Germinal center (tissue), 1 donor: ENCODE results near the gene TEAD4.
"Not testable (repeated sequence)": the region's sequence is repeated elsewhere in the genome, so short reads cannot be mapped to it uniquely, and the experiment has no call there.

Experiments used
- DNase-seq: peaks from one replicate; pipeline ENCODE4 v3.0.0; 2012; ENCODE audit warnings: mixed read lengths, low spot score

The TEAD4 gene

GRCh38 chr12:3048540-3048939, 89.3 kb downstream of the TEAD4 start:
- no peak for DNase-seq

- DNase-seq, result no peak
Measured at GRCh38 chr12:3049176-3049575, 90.0 kb downstream of the TEAD4 start.

GRCh38 chr12:3049611-3050249, 90.5 kb downstream of the TEAD4 start:
- no peak for DNase-seq

GRCh38 chr12:3054374-3054773, 95.2 kb downstream of the TEAD4 start:
- DNase-seq, result no peak

- no peak for DNase-seq
Measured at GRCh38 chr12:3055026-3055703, 96.0 kb downstream of the TEAD4 start.

- no peak for DNase-seq
Measured at GRCh38 chr12:3055704-3056467, 96.7 kb downstream of the TEAD4 start.

GRCh38 chr12:3061059-3061458, 101.9 kb downstream of the TEAD4 start:
- no peak for DNase-seq

- no peak for DNase-seq
Measured at GRCh38 chr12:3061501-3062215, 102.5 kb downstream of the TEAD4 start.

GRCh38 chr12:3065300-3065699, 106.1 kb downstream of the TEAD4 start:
- no peak for DNase-seq

GRCh38 chr12:3065846-3066245, 106.6 kb downstream of the TEAD4 start:
- DNase-seq, result not testable (repeated sequence)

GRCh38 chr12:3069714-3070113, 110.5 kb downstream of the TEAD4 start:
- no peak for DNase-seq

GRCh38 chr12:3071107-3071506, 111.9 kb downstream of the TEAD4 start:
- no peak for DNase-seq

GRCh38 chr12:3071710-3072109, 112.5 kb downstream of the TEAD4 start:
- DNase-seq, result no peak

GRCh38 chr12:3073438-3074250, 114.4 kb downstream of the TEAD4 start:
- DNase-seq, result peak; percentile 89

GRCh38 chr12:3075315-3075714, 116.1 kb downstream of the TEAD4 start:
- no peak for DNase-seq

- DNase-seq, result peak; percentile 88
Measured at GRCh38 chr12:3076730-3077571, 117.8 kb downstream of the TEAD4 start, which contains the start of gene TSPAN9. TSPAN9 (plus strand) TSS chr12:3077379; CDS start chr12:3201194, 123,815 bp downstream.

- DNase-seq, result no peak
Measured at GRCh38 chr12:3077572-3078081, 118.4 kb downstream of the TEAD4 start.

- DNase-seq, result no peak
Measured at GRCh38 chr12:3078086-3078820, 119.1 kb downstream of the TEAD4 start.

- DNase-seq, result no peak
Measured at GRCh38 chr12:3081091-3081490, 121.9 kb downstream of the TEAD4 start.

- no peak for DNase-seq
Measured at GRCh38 chr12:3081886-3082285, 122.7 kb downstream of the TEAD4 start.
